Measurements from ENCODE around the gene CEP63. TPM values are rescaled to one million over a fixed set of nuclear protein-coding genes. Genes with fewer than 3 reads are reported as not detected.

Gene CEP63
- total RNA-seq, 1 experiment from 2014 or later: 19.1 TPM

GRCh38 chr3:134598763-134599545, 113.1 kb downstream of the CEP63 start (continued):
- TF ChIP-seq CTCF (IDR thresholded peaks at IDR 0.05 in 2 of 3, conservative IDR thresholded peaks at IDR 0.05 in 1 of 3; ENCODE audit: borderline replicate concordance in 1 of 3, insufficient read depth in 1 of 3, low read depth in 2 of 3, low read length in 2 of 3) (no peak), EZH2phosphoT487 (IDR thresholded peaks at IDR 0.05; ENCODE audit: borderline replicate concordance) (no peak), SRF (IDR thresholded peaks at IDR 0.05; ENCODE audit: low read depth) (no peak), SIN3A (IDR thresholded peaks at IDR 0.05; ENCODE audit: low read depth) (no peak), EGR1 (IDR thresholded peaks at IDR 0.05; ENCODE audit: low read depth) (no peak), CEBPB (IDR thresholded peaks at IDR 0.05; ENCODE audit: low read depth) (no peak)

GRCh38 chr3:134600206-134600605, 114.3 kb downstream of the CEP63 start:
- no peak for DNase-seq (ENCODE audit: low read depth, low spot score)
- POLR2A ChIA-PET: no interaction called here
- no peaks in the 10 kb centered on the region for H3K9me3 ChIP-seq (ENCODE audit: control insufficient read depth in 1 of 2, insufficient read depth in 1 of 2, low read depth in 1 of 2, low read length in 2 of 2)
- H3K9me2 ChIP-seq (ENCODE audit: insufficient read depth): no peaks in the 10 kb centered on the region
- no peak overlapping the region for H3K27ac ChIP-seq (ENCODE audit: low read depth, low read length)
- CTCF ChIA-PET: interaction anchor here (0.9 to 4.2 kb wide), 5 partner anchors 16 to 194 kb away, joined by 3 to 29 read pairs (median 3); no protein-coding TSS in a partner anchor
- H3K9ac ChIP-seq (ENCODE audit: low read length): no peak overlapping the region
- H2AFZ ChIP-seq (ENCODE audit: low read depth, low read length, poor library complexity, severe bottlenecking): no peak overlapping the region
- no peaks in the 10 kb centered on the region for H4K20me1 ChIP-seq (ENCODE audit: insufficient read depth)
- H3K36me3 ChIP-seq (ENCODE audit: control insufficient read depth in 1 of 2, insufficient read depth in 2 of 2, low read length in 2 of 2): no peaks in the 10 kb centered on the region
- H3K4me2 ChIP-seq (ENCODE audit: low read length): 0 out of 2 replicates have a peak overlapping the region, but pooled peaks have one; percentile 32
- peaks cover 0 to 5% of the 10 kb centered on the region in 2 experiments; a peak in 1 of 4 replicates for H3K4me1 ChIP-seq (ENCODE audit: control insufficient read depth in 1 of 2, insufficient read depth in 2 of 2, low read length in 2 of 2)
- H3K79me2 ChIP-seq (ENCODE audit: insufficient read depth, low read length): no peaks in the 10 kb centered on the region
- BruUV-seq (replicated peaks): no TSS peak
- H3K27me3 ChIP-seq (ENCODE audit: insufficient read depth, low read length): peaks cover 8% of the 10 kb centered on the region; the same call in 1 of the 2 replicates
- RAD21 ChIA-PET (ENCODE audit: low non-redundant PET in 1 of 2, low total read pairs in 2 of 2, uncharacterized antibody in 2 of 2, unreplicated experiment in 2 of 2): interaction anchor here in 1 of 2 experiments (1.8 kb wide), 1 partner anchor 154 kb away, joined by 6 read pairs; no protein-coding TSS in a partner anchor
- intact Hi-C loops (cut with micrococcal nuclease): loop anchor here (1.0 to 5.0 kb wide), 5 partner anchors 41 to 1442 kb away; no protein-coding TSS in a partner anchor
- H3K4me3 ChIP-seq (replicated peaks in 1 of 2; ENCODE audit: low read depth in 1 of 2, low read length in 2 of 2): no peak overlapping the region
- ATAC-seq: peak; percentile 39
- TF ChIP-seq ATF3 (IDR thresholded peaks at IDR 0.05) (no peak), SRF (IDR thresholded peaks at IDR 0.05; ENCODE audit: low read depth) (no peak), RAD21 (IDR thresholded peaks at IDR 0.05; ENCODE audit: low read depth) (no peak), POLR2AphosphoS5 (IDR thresholded peaks at IDR 0.05; ENCODE audit: low read depth, low read length) (no peak), TCF7L2 (IDR thresholded peaks at IDR 0.05; ENCODE audit: borderline replicate concordance, extremely low read depth, insufficient read depth, insufficient read length) (no peak), ZBTB33 (IDR thresholded peaks at IDR 0.05; ENCODE audit: extremely low read depth, insufficient replicate concordance, low read length) (no peak), REST (IDR thresholded peaks at IDR 0.05; ENCODE audit: low read depth) (no peak), CBX3 (IDR thresholded peaks at IDR 0.05; ENCODE audit: low read depth) (no peak), JUND (IDR thresholded peaks at IDR 0.05) (no peak)

Measured in HCT116 (cell line).